Glomerular visceral epithelial cell (primary cell): ENCODE results near the gene CP.
"Not testable (repeated sequence)": the region's sequence is repeated elsewhere in the genome, so short reads cannot be mapped to it uniquely, and the experiment has no call there.

Experiments used
- DNase-seq: peaks from one replicate; pipeline ENCODE4 v3.0.0-alpha.2; 2016; ENCODE audit errors: extremely low spot score

The CP gene

DNA sequence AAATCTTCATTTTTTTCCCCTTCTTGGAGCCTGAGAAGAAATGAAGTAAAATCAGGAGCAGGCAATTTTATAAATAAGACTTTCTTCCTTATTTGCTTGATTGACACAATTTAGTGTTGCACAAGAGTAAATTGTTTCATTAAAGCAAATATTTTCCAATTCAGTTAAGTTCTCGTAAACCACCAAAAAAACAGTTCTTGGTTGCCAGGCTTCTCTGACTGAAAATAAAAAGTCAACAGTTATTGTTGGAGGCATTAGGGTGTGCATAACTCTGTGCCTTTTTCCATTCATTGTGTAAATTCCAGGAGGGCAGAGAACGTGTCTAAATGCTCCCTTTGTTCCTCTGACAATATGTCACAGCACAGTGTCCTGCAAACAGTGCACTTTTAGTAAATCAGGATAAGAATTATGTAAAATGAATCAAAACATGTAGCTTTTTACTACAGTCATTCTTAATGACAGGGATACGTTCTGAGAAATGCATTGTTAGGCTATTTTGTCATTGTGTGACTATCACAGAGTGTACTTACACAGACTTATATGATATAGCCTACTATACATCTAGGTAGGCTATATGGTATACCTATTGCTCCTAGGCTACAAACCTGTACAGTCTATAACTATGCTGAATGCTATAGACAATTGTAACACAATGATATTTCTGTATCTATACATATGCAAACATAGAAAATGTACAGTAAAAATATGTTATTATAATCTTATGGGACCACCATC is at the start of gene CP:
Gene CP (minus strand): TSS at position 47 of the 735 bp plus-strand sequence. CDS start 37 bp downstream, at position 10.
- no peak for DNase-seq

DNA sequence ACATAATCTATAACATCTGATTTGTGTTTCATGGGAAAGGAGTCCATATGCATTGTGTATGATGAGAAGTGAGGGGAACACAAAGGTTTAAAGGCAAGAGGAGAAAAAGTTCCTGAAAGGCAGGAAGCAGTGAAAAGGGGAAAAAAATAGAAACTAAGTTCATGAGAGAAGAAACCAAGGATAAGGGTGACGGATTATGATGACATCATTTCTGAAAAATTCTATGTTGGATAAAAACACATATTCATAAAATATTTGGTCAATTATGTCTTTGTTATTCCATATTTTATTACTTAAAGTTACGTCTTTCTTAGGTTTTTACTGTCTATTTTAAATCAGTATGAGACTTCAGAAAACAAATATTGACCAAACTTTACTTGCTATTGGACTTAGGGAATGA is 48.6 kb upstream of the CP start:
- DNase-seq: no peak

DNA sequence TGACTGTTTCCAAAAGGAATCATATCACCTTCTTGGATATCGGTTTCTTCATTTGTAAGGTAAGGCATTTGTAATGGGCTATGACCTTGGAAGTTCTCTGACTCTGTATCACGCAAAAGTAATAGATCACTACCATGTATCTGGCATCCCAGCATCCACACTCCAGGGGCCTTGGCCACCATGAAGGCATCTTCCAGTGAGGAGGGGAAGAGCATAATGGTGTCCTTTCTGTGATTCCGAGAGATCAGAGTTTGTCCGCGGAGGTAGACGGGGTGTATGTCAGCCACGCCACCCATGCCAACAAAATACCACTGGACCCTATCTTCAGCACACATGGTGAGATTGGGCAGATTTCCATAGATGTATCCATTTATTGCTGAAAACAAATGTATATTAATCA is 48.1 kb upstream of the CP start:
- no peak for DNase-seq

DNA sequence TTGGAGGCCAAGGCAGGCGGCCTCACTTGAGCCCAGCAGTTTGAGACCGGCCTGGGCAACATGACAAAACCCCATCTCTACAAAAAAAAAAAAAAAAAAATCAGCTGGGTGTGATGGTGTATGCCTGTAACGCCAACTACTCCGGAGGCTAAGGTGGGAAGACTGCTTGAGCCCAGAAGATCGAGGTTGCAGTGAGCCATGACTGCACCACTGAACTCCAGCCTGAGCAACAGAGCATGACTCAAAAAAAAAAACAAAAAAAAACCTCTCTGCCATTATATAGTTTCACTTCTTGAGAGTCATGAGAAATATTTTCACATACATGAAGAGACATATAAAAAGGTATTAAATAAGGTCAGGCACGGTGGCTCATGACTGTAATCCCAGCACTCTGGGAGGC is 45.9 kb upstream of the CP start:
- peak; percentile 30 for DNase-seq

DNA sequence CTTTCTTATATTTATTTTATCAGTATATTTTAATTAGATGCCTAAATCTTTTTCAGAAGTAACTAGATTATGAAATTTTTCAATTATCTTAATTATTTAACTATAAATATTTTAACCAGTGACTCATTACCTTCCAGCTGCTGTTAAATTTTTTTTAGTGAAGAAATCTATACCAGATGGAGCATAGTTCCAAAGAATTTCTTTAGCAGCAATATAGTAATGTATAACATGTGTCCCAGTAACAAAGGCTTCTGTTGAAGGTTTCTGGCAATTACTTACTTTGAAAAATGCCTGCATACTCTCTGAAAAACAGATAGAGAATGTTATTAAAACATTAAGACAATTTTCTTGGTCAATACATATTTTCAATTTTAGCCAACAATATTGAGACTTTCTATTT is 45.1 kb upstream of the CP start:
- DNase-seq: no peak

DNA sequence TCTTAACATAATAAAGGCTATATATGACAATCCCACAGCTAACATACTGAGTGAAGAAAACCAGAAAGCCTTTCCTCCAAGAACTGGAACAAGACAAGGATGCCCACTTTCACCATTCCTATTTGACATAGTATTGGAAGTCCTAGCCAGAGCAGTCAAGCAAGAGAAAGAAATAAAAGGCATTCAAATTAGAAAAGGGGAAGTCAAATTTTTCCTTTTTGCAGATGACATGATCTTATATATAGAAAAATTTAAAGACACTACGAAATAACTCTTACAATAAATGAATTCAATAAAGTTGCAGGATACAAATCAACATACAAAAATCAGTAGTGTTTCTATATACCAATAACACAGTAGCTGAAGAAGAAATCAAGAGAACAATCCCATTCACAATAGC is 42.2 kb upstream of the CP start:
- DNase-seq: no peak

DNA sequence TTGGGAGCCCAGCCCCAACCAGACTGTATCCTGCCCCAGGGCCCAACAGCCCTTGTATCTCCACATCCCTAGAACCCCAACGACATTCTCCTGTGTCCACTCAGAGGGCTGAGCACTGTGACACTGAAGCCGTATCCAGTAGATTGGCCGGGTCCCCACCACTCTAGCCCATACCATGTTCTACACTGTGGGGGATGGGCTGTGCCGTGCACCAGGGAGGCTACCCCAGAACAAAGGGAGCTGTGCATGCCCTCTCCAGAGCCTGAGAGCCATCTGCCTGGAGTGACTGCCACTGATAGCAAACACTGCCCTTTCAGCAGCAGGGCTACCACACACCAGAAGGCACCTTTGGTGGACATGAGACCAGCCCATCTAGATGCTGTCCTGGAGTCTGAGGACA is 37.1 kb upstream of the CP start:
- no peak for DNase-seq

DNA sequence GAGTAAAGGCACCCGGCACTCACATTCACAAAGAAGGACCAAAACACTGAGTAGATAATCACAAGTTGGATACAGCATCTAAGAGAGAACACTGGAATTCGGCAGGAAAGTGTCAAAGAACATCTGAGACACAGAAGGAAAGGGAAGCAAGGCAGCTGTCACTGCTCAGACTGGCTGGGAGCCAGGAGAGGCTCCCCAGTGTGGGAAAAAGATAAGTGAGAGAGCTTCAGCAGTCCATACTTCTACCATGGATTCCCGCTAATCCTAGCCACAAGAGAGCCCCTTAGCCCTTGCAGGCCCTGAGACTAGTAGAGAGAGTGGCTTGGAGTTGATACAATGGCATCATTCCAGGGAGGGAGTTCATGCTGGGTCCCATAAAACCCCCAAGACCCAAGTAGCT is 36.7 kb upstream of the CP start:
- DNase-seq: no peak

DNA sequence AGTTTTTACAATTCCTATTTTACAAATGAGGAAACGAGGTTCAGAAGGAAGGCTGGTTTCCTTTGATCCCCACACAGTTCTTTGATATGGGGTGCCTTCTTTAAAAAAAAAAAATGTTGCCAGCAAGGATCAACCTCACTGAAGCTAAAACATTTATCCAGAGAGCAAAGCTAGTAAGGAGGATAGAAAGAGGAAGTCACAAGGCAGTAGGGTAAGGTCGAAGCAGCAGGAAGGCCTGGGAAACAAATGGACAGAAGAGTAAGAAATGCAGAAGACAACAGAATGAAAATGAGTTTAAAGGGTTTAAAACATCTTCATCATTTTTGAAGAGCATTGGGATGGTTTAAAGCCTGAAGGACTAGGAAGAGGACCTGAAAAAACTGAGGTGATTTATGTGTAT is 30.6 kb upstream of the CP start:
- no peak for DNase-seq

DNA sequence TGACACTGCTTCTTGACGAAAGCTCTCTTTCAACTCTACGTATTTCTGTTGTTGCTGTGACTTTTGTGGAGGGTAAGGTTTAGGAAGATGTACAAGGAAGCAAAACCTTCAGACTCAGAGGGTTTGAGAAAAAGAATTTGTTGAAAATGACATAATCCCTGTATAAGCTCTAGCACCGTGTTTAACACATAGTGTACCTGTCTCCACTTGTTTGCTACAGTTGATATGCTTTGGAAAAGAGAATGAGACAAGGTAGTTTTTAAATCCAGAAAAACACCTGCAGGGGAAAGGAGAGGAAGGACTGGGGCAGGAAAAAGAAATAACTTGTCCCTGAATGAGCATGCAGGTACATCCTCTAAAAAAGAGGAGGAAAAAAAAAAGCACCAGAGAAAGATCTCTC is 29.6 kb upstream of the CP start:
- no peak for DNase-seq

DNA sequence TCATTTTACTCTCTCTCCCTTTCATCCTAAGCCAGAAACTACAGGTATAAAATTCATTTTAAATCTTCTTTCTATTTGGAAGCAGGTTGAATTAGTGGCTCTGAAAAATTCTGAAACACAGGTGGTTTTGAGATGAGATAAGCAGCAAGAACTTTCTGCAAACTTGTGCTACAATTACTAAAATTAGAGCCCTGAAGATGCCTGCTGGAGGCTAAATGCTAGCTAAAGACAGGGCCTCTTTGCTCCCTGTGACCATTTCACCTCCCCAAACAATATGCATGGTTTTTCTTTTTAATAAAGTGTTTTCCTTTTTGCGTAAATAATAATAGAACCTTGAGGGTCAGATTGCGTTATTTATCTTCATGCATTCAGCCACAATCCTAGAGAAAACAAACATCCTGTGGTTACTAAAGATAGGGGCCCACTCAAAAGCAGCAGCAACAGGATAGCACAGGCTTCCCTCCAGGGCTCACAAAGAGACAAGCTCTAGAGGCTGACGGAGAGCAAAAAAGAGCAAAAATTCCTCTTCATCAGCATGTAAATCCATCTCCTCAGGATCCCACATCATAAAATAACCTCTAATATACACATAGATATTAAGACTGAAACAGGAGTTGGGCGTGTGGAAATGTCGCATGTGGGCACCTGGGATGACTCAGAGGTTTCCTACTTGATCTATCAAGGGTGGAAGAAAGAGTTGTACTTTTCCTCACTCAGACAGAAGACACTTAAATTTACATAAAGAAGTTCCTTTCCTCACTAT is 26.5 kb upstream of the CP start:
- DNase-seq: peak; percentile 12

DNA sequence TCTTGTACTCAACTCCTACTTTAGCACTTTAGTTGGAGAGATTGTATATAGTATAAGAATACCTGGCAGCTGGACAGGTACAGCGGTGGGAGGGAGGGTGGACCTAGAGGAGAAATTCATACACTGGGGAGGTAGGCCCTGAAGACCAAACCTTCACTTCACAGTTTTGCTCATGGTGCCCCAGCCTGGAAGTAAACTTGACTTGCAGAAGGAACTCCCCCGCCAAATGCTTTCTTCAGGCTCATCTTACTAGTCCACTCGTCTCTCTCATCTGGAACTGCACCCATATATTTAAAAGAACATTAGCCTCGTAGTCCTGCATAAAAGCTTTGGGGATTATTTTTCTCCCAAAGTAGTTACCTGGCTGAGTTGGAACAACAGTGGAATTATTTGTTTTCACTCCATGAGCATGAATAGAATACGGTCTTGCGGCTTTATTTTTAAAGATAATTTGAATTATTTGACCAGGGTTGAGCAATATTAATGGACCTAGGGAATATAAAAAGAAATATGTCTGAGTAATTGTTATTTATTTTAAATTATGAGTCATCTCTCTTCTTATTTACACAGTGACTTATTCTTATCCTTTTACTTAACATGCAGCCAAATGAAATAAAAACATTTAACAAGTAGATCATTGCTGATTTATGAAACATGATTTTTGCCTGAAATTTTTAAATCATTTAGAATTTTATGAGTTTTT is 25.5 kb upstream of the CP start:
- DNase-seq: no peak

DNA sequence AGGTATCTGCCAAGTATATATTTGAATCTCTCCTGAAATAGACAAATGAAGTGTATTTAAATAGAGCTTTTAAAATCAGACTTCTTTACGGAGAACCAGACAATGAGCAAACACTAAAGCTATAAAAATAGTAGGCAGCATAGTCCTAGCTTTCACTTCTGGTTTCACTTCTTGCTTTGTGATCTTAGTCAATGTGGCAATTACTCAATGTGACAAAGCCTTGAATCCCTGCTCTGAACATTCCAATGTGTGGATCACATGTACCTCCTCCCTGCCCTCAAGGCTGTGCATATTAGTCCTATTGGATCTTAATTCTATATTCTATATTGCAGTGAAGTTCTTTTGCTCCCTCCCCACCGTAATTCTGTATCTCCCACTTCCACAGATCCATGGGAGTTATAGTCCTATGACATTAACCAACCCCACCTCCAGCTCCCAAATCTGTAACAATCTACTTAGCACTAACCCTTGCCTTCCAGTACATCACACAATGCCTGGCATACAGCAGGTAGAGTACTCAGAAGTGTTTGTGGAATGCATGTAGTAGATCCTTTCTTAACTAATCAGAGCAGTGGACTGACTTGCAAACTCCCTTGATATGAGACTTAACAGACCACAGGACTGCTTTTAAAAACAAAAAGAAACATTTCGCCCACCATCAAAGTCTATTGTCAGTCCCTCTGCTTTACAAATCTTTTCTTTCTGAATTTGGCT is 24.3 kb upstream of the CP start:
- DNase-seq: peak; percentile 42

DNA sequence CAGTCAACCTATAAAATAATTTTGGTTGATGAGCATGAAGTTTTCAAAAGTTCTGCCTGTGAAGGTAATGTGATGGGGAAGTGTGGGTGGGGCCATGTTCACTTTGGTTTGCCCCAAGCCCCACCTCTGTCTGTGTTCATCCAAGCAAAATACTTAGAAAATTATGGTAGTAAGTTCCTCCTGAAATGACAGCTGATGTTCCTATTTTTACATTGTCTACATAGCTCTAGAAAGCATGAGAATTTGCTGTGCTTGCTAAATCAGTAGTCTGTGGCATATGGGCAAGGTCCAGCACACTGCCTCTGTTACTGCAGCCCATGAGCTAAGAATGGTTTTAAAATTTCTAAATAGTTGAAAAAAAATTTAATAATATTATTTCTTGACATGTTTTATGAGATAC is 21.9 kb upstream of the CP start:
- no peak for DNase-seq

DNA sequence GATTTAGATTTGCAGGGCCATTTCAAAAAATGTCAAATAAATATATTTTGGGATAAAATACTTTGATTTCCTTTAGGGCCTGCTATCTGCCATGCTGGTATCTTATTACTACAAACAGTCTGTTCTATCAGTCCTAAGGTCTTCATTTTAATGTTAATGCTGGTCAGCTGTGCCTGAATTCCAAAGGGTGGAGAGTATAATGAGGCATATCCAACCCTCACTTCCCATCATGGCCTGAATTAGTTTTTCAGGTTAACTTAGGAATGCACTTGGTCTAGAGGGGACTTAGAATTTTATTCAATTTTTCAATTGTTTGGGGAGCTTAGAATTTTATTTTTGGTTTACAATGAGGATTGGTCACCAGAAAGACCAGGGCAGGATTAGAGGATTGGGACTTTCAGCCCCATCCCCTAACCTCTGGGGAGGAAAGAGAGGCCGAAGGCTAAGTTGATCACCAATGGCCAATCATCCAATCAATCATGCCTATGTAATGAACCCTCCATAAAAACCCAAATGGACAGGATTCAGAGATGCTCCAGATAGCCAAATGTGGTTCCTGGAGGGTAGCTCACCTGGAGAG is 17.8 kb upstream of the CP start:
- no peak for DNase-seq

DNA sequence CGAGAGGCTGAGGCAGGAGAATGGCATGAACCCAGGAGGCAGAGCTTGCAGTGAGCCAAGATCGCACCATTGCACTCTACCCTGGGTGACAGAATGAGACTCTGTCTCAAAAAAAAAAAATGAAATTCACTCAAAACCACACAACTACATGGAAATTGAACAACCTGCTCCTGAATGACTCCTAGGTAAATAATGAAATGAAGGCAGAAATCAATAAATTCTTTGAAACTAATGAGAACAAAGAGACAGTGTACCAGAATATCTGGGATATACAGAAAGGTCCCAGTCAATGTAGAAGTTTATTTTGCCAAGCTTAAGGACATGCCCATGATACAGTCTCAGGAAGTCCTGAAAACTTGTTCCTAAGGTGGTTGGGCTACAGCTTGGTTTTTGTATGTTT is 16.6 kb upstream of the CP start:
- DNase-seq: not testable (repeated sequence)

DNA sequence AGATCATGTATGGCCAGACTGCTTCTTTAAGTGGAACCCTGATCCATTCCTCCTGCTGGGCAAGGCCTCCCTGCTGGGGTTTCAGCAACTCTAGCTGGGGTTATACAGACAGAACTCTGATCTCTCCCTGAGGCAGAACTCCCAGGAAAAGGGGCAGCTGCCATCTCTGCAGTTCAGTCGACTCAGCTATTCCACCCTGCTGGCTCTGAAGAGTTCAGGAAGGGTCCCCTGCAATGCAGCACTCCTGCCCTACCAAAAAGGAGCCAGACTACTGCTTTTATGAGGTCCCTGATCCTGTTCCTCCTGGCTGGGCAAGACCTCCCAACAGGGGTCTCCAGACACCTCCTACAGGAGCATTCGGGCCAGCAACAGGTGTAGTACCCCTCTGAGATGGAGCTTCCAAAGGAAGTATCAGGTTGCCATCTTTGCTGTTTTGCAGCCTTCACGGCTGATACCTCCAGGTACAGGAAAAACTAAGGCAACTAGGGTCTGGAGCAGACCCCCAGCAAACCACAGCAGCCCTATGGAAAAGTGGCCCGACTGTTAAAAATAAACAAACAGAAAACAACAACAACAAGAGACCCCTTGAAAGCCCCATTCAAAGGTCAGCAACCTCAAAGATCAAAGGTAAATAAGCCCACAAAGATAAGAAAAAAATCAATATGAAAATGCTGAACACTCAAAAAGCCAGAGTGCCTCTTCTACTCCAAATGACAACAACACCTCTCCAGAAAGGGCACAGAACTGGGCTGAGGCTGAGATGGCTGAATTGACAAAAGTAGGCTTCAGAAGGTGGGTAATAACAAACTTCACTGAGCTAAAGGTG is 14.2 kb upstream of the CP start:
- no peak for DNase-seq

DNA sequence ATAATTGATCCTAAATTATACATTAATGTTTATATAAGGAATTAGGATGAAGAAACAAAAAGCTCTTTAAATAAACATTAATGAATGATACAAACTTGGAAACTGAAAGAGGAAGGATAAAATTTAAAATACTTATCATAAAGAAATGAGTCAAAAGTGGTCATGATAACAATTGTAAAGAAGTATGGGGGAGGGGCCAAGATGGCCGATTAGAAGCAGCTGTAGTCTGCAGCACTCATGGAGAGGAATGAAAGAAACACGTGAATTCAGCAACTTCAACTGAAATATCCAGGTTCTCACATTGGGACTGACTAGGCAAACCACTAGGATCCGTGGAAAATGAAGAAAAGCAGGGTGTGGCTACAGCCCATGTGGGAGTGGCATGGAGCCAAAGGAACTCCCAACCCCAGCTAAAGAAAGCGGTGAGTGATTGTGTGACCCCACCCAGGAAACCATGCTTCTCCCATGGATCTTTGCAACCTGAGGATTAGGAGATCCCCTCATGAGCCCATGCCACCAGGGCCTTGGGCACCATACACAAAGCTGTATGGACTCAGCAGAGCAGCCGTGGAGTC is 13.1 kb upstream of the CP start:
- DNase-seq: no peak

DNA sequence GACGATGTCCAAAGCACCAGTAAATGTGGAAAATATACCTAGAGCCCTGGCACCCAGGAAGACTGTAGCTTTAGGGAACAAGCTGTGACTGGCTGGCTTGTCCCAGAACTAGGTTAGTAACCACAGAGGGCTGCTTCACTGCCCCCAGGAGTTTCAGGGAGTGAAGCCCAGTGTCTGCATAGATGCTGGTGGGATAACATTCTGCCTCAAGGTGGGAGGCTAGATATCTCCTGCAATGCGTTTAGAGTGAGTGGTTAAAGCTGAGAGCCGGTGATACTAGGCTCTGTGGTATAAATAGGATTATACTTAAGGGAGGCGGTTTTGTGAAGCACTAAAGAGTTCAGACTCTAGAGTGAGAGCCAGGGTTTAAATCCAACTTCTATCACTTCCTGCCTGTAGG is 11.7 kb upstream of the CP start:
- no peak for DNase-seq

DNA sequence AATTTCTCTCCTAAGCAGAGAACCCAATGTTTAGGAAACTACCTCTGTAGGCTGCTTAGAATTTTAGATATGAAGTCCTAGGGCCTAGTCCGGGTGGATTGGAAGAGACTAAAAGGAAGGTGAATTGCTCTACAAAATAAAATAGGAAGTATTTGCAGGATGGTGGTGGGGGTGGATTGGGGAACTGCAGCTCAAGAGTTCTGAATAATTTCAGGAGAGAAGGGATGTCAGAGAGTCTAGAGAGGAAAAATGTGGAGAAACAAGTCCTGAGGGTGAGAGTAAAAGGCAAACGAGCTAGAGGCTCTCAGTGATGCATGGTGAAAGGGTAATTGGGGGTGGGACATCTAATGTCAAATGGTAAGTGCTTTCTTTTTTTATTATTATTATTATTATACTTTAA is 10.2 kb upstream of the CP start:
- DNase-seq: no peak
